ENCODE data around the gene ADD2.
"Not testable (repeated sequence)": the region's sequence is repeated elsewhere in the genome, so short reads cannot be mapped to it uniquely, and the experiment has no call there.

The ADD2 gene

DNA sequence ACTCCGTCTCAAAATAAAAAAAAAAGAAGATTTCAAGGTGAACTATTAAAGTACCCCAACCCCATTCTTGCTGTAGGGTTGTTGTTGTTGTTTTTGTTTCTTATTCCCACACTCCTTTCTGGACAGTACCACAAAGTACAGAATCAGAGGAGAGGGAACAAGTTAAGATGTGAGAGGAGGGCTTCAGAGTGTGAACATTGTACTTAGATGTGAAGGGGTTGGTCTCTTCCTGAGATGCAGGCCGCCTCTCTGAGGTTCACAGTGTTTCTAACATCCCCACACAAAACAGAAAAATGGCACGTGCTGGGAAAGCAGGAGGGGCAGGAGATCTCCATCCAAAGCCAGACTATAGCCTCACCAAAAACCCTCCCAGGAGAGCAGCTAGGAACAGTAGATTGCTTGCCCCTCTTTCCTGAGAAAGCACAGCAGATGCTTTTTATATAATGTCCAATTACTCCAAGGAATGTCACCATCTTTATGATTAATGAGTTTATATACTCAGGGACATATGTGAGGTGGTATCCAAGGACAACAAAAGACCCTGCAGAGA is 22.6 kb downstream of the ADD2 start:
- H3K4me3 ChIP-seq, result no peak overlapping the region
- H3K27ac ChIP-seq, result no peak overlapping the region
- no peak for DNase-seq (ENCODE audit: low spot score)
- TF ChIP-seq, protein P1, sequence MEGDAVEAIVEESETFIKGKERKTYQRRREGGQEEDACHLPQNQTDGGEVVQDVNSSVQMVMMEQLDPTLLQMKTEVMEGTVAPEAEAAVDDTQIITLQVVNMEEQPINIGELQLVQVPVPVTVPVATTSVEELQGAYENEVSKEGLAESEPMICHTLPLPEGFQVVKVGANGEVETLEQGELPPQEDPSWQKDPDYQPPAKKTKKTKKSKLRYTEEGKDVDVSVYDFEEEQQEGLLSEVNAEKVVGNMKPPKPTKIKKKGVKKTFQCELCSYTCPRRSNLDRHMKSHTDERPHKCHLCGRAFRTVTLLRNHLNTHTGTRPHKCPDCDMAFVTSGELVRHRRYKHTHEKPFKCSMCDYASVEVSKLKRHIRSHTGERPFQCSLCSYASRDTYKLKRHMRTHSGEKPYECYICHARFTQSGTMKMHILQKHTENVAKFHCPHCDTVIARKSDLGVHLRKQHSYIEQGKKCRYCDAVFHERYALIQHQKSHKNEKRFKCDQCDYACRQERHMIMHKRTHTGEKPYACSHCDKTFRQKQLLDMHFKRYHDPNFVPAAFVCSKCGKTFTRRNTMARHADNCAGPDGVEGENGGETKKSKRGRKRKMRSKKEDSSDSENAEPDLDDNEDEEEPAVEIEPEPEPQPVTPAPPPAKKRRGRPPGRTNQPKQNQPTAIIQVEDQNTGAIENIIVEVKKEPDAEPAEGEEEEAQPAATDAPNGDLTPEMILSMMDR (IDR thresholded peaks at IDR 0.05), result no peak

GRCh38 chr2:70744397-70744796 is 23.6 kb downstream of the ADD2 start:
- TF ChIP-seq, protein P1 (IDR thresholded peaks at IDR 0.05), result no peak
- Histone ChIP-seq H3K27ac (no peak overlapping the region), H3K4me3 (no peak overlapping the region)
- DNase-seq (ENCODE audit: low spot score), result no peak

- no peak for DNase-seq (ENCODE audit: low spot score)
- TF ChIP-seq, protein P1 (IDR thresholded peaks at IDR 0.05), result no peak
- no peak overlapping the region for H3K4me3 ChIP-seq
- no peak overlapping the region for H3K27ac ChIP-seq
Observed at GRCh38 chr2:70743677-70744076, 24.3 kb downstream of the ADD2 start.

DNA sequence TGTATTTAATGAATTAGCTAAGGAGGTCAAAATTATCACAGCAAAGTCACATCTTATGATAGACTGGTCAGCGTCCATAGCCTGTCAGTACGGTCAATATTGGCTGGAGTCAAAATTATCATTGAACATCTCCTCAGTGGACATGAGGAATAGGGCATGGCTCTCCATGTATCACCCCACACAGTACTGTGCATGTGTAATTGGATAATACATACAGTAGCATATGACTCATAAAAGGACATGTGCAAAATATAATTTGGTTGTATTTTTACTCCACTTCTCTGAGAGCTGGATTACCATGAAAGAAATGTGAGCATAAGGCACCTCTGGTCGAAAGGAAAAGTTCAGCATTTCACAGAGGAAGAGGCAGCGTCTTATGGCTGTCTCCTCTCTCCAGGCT is 24.9 kb downstream of the ADD2 start:
- Histone ChIP-seq H3K27ac (no peak overlapping the region), H3K4me3 (no peak overlapping the region)
- DNase-seq (ENCODE audit: low spot score), result no peak
- TF ChIP-seq, protein P1 (IDR thresholded peaks at IDR 0.05), result no peak

DNA sequence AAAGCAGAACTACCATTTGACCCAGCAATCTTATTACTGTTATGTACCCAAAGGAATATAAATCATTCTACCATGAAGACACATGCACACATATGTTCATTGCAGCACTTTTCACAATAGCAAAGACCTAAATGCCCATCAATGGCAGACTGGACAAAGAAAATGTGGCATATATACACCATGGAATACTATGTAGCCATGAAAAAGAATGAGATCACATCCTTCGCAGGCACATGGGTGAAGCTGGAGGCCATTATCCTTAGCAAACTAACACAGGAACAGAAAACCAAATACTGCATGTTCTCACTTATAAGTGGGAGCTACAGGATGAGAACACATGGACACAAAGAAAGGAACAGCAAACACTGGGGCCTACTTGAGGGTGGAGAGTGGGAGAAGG is 28.5 kb downstream of the ADD2 start:
- DNase-seq (ENCODE audit: low spot score); H3K27ac ChIP-seq; H3K4me3 ChIP-seq: not testable (repeated sequence)

GRCh38 chr2:70738159-70738558 is 29.8 kb downstream of the ADD2 start:
- TF ChIP-seq, protein P1 (IDR thresholded peaks at IDR 0.05), result no peak
- no peak overlapping the region for H3K4me3 ChIP-seq
- DNase-seq (ENCODE audit: low spot score), result no peak

GRCh38 chr2:70735071-70735470 is 32.9 kb downstream of the ADD2 start:
- TF ChIP-seq, protein P1 (IDR thresholded peaks at IDR 0.05), result no peak
- H3K4me3 ChIP-seq, result no peak overlapping the region
- H3K27ac ChIP-seq, result no peak overlapping the region
- DNase-seq (ENCODE audit: low spot score), result no peak

More at GRCh38 chr2:70738159-70738558, 29.8 kb downstream of the ADD2 start:
- H3K27ac ChIP-seq, result no peak overlapping the region

Measured in coronary artery (tissue), 2 donors.